Activated effector memory CD4-positive, alpha-beta T cell treated with anti-CD3 and anti-CD28 coated beads, Interleukin-2, amount 50 U/mL, for 16 hours (primary cell): ENCODE results near the gene ANKRD11.
"Not testable (repeated sequence)": the region's sequence is repeated elsewhere in the genome, so short reads cannot be mapped to it uniquely, and the experiment has no call there.

Source experiments
- DNase-seq: peaks from one replicate; pipeline ENCODE4 v3.0.0-alpha.2; 2020

ANKRD11 gene

GRCh38 chr16:89426736-89427530 is 63.4 kb downstream of the ANKRD11 start:
- no peak for DNase-seq

DNA sequence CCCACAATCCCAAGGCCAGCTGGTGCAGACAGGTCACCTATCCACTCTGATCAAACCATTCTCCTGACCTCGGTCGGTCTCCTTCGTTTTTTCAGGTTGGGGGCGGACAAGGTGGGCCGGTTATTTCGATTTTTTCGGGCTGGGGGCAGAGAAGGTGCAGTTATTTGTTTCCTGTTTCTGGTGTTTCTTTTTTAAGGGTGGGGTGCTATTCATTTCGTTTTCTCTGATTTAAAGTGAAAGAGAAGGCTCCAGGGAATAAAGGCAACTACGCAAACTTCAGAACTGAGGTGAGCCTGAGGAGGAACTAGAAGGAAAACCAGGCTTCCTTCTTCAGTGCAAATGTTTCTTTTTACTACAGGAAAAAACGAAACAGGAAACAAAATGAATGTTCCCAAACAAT is 64.8 kb downstream of the ANKRD11 start:
- DNase-seq, result no peak

DNA sequence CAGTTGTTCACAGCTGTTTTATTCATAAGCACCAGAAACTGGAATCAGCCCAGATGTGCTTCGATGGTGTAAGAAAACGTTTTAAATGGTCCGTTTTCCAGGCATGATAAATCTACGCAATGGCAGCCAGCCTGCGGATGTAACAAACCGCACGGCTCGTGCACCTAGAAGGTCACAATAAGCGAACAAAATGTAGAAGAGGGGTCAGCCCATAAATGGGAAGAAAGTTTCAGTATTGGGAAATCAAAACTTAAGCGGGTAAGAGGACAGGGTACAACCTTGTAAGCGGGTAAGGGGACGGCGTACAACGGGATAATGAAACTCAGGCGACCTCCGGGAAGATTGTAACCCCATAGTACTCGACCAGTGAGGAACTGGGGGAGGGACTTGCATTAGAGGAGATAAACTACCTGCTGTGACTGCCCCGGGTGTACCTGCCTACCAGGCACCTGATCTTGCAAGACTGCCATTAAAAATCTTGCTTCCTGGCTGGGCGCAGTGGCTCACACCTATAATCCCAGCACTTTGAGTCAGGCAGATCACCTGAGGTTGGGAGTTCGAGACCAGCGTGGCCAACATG is 66.6 kb downstream of the ANKRD11 start:
- DNase-seq, result no peak

- DNase-seq, result peak; percentile 83
Observed at GRCh38 chr16:89422905-89423630, 67.3 kb downstream of the ANKRD11 start.

DNA sequence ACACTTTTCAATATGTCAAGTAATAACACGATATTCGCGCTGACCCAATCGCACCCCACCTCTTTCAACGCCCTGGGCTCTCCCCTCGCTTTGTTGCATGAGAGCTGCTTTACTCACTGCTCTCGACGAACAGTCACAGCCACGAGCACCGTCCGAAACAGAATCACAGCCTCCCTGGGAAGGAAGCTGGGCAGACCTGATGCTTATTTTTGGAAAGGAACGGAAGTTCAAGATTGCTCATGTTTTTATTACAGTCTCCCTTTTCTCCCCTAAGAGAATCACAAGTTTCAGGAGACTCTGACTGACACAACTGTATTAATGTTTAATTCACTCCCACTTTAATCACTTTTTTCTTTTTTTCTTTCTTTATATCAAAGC is 67.8 kb downstream of the ANKRD11 start:
- DNase-seq, result peak; percentile 79

DNA sequence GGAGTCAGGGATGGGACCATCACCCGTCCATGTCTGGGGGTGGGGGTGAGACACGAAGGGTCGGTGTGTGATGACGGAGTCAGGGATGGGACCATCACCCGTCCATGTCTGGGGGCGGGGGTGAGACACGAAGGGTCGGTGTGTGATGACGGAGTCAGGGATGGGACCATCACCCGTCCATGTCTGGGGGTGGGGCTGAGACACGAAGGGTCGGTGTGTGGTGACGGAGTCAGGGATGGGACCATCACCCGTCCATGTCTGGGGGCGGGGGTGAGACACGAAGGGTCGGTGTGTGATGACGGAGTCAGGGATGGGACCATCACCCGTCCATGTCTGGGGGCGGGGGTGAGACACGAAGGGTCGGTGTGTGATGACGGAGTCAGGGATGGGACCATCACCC is 69.1 kb downstream of the ANKRD11 start:
- not testable (repeated sequence) for DNase-seq

DNA sequence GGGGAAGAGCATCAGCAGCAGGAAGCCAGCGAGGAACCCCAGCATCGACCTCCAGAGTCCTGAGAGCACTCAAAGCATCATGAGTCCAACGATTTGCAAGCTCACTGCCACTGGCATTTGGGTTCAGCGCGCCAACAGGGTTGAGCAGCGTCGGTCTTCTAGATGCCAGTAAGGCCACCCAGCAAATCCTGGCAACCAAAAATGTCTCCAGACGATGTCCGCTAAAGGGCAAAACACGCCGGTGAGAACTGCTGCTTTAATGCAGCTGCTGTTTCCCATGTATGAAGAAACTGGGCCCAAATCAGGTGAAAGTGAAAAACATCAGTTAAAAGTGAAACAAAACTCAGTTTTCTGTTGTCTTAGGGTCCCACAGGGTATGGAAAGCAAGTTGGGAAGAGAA is 70.2 kb downstream of the ANKRD11 start:
- DNase-seq, result no peak

GRCh38 chr16:89418352-89418751 is 72.0 kb downstream of the ANKRD11 start:
- DNase-seq, result no peak

GRCh38 chr16:89417352-89417751 is 73.0 kb downstream of the ANKRD11 start:
- DNase-seq, result no peak

DNA sequence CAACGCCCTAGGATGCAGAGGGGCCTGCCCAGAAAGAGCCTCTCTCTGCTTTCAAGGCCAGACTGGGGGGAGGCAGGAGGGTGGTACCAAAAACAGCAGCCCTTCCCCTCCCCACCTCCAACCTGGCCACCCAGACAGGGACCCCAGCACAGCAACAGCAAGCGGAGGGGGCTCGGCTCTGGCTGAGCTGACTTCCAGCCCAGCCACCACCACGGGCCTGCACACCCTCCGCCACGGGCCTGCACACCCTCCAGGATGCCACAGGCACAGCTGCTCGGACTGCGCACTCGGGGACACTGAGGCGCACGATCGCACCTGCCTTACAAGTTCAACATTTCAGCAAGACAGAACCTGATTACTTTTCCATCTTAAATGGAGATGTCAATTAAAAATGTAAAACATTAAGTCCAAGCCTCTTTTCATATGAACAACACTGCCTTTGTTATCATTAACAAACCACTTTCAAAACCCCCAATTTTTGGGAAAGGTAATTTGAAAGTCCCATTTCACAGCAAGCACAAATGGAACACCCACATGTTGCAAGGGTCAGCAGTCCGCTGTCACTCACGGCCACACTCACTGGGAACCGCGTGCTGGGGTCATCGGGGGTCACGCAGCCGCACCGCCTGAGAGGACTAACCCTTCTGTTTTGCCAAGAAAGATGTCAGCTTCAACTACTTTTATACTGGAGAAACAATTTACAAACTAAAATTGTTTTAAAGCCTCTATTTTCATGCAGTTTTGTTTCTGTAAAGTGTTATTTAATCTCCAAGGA is 76.4 kb downstream of the ANKRD11 start:
- DNase-seq, result no peak

DNA sequence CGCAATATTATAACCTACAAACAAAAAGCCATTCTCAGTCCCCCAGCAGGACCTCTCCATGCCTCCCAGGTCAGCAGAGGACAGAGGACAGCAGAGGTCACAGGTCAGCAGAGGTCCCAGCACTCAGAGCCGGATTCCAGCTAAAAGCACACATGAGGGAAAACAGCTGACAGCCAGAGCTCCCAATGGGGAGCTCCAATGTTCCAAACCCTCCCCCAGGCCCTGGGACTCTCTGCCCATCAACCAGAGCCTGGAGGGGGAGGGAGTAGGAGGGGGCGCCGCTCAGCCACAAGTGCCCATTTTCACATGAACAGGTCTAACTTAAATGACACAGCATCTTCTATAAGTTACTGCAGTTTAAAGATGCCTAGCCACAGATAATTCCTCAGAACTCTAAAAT is 77.5 kb downstream of the ANKRD11 start:
- no peak for DNase-seq

DNA sequence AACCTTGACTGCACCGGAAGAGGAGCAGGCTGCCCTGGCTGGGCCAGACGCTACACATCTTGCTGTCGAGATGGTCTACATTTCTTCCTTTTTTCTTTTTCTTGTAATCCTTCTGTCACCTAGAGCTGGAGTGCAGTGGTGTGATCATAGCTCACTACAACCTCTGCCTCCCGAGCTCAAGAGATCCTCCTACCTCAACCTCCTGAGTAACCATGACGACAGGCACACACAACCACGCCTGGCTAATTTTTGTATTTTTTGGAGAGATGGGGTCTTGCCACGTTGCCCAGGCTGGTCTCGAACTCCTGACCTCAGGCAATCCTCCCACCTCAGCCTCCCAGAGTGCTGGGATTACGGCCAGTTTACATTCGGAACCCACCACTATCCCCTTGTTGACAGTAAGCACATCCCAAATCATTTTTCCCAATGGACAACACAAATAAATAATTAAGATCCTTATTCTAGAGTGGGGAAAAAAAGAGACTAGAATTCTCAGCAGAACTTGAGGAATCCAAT is 79.0 kb downstream of the ANKRD11 start:
- DNase-seq, result no peak

DNA sequence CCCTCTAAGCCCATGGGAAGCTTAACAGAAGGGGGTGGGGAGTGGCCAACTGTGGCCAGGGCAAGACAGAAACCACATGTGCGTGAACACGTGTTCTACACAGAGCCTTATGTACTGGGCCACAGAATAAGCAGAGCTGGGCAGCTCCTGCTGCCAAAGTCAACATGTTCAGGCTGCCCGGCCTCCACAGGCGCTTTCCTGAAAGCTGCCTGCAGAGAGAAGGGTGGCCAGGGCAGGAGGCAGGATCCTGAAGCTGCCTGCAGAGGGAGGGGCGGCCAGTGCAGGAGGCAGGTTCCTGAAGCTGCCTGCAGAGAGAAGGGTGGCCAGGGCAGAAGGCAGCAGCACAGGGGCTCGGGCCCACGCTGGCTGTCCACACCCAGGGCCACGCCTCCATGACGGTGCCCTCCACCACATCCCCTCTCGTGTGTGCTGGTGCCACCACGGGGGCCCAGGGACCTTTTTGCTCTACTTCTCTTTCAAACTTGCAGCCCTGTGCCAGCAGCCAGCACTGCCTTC is 79.5 kb downstream of the ANKRD11 start:
- DNase-seq, result no peak

GRCh38 chr16:89410322-89410721 is 80.0 kb downstream of the ANKRD11 start:
- DNase-seq, result no peak

- DNase-seq, result peak; percentile 88
Observed at GRCh38 chr16:89409161-89409711, 81.1 kb downstream of the ANKRD11 start.

DNA sequence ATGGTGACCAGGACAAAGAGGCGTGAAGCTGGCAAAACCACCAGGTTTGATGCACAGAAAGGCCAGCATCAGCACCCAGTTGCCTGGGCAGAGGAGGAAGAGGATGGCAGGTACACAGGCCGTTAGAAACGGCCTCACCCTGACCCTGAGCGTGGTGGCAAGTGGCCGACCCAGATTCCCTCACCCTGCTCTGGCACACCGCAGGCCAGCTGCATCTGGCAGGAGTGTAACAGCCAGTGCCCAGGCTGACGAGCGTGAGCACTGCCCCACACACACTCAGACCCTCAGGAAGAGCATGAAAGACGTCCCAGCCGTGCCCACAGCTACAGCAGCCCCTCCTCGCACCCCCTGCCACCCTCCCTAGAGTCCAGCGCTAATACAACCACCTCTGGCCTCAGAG is 82.0 kb downstream of the ANKRD11 start:
- no peak for DNase-seq

- no peak for DNase-seq
Observed at GRCh38 chr16:89407925-89408300, 82.4 kb downstream of the ANKRD11 start.

DNA sequence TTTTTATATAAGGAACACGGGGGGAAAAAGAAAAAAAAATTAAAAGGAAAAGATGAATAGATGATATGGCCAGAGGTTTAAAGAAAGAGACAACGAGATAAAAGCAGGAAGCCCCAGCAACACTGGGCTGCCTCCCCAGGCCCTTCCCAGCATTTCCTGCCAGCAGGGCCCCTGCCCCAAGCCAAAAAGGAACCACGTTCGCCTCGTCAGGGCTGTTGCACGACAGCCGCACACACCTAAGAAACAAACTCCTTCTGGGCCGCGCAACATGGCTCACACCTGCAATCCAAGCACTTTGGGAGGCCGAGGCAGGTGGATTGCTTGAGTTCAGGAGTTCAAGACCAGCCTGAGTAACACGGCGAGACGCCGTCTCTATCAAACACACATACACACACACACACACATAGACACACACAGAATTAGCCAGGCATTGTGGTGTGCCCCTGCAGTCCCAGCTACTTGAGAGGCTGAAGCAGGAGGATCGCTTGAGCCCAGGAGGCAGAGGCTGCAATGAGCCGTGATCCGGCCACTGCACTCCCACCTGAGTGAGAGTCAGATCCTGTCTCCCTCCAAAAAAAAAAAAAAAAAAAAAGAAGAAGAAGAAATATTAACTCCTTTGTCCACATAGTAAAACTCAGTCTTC is 83.0 kb downstream of the ANKRD11 start:
- DNase-seq, result peak; percentile 73

GRCh38 chr16:89406277-89406888 is 84.0 kb downstream of the ANKRD11 start:
- DNase-seq, result no peak

DNA sequence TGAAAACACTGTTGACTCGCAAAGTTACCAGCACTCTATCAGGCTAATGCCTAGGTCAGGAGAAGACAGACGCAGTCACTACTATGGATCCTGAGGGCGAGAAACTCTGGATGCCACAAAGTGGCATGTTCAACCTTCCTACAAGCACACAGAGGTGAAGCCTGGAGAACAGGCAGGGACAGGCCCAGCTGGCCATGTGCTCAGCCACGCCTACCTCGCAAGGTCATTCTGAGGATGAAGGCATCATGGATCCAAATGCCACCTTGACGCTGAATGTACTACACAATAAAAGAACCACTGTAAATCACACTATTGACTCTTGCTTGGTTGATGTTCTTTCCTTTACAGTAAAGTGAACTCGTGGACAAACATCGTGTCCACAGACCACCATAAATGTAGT is 85.8 kb downstream of the ANKRD11 start:
- no peak for DNase-seq

DNA sequence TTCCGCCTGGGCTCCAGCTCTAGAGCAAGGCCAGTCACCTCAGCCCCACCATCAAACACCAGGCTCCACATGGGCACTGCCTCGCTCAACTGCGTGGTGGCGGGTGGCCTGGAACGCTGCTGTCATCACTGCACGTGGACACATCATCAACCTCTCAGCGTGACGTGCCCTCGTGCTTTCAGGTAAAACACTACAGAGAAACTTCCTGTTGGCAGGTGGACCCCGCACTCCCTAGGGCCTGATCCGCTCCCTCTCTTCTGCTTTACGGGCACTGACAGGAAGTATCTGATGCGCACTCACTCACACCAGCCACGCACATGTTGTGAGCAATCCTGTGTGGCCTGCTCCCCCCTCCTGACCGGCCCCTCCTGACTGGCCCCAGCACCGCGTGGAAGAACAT is 87.4 kb downstream of the ANKRD11 start:
- no peak for DNase-seq
